Neural progenitor cell (in vitro differentiated cells): ENCODE results near the gene ZAR1L.

Experiments used
- EZH2 ChIP-seq: fragments of 200-600 bp; sonication (generic); IDR thresholded peaks from 2 replicates; pipeline ENCODE4 v1.6.1; 2017; ENCODE audit warnings: antibody characterized with exemption, mild to moderate bottlenecking, moderate library complexity
- TF ChIP-seq, protein P1 (sequence below): fragments of 200-600 bp; sonication (generic); IDR thresholded peaks from 2 replicates; pipeline ENCODE4 v1.5.1; 2017; ENCODE audit warnings: antibody characterized with exemption, mild to moderate bottlenecking

- no peak for TF ChIP-seq EZH2
- TF ChIP-seq, protein P1, sequence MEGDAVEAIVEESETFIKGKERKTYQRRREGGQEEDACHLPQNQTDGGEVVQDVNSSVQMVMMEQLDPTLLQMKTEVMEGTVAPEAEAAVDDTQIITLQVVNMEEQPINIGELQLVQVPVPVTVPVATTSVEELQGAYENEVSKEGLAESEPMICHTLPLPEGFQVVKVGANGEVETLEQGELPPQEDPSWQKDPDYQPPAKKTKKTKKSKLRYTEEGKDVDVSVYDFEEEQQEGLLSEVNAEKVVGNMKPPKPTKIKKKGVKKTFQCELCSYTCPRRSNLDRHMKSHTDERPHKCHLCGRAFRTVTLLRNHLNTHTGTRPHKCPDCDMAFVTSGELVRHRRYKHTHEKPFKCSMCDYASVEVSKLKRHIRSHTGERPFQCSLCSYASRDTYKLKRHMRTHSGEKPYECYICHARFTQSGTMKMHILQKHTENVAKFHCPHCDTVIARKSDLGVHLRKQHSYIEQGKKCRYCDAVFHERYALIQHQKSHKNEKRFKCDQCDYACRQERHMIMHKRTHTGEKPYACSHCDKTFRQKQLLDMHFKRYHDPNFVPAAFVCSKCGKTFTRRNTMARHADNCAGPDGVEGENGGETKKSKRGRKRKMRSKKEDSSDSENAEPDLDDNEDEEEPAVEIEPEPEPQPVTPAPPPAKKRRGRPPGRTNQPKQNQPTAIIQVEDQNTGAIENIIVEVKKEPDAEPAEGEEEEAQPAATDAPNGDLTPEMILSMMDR: no peak
These were observed 50.8 kb downstream of the ZAR1L start for GRCh38 chr13:32264407-32264806.
